ENCODE measurements around the gene GDPD4. TPM values are rescaled to one million over a fixed set of nuclear protein-coding genes. Genes with fewer than 3 reads are reported as not detected.

GDPD4 gene
- total RNA-seq, 2 donors from 2014 or later: not detected

- peak overlapping the region; percentile 90 for H3K27ac Mint-ChIP-seq
- H3K4me1 ChIP-seq (ENCODE audit: control insufficient read depth, insufficient read depth, low read length): peaks cover 3% of the 10 kb centered on the region
- H3K27me3 Mint-ChIP-seq (ENCODE audit: insufficient read depth): peaks cover 2% of the 10 kb centered on the region
- H3K4me1 Mint-ChIP-seq: peaks cover 4% of the 10 kb centered on the region
- no peak overlapping the region for H3K27ac ChIP-seq (ENCODE audit: low read depth, low read length)
- no peak for TF ChIP-seq CTCF (conservative IDR thresholded peaks at IDR 0.05)
- no peak for DNase-seq
- WGBS, 2 experiments (ENCODE audit: insufficient coverage in 1 of 2, insufficient read length in 1 of 2): 83 to 94% methylated on average over 1 to 11 of the region's 11 CpGs
- H3K36me3 Mint-ChIP-seq (ENCODE audit: low read depth): no peaks in the 10 kb centered on the region
- no peak overlapping the region for H3K9ac ChIP-seq (ENCODE audit: extremely low read depth, low read length, poor library complexity, severe bottlenecking)
- H3K9me3 ChIP-seq (ENCODE audit: control insufficient read depth, low read length): no peaks in the 10 kb centered on the region
- peak overlapping the region; percentile 53 for H3K4me3 Mint-ChIP-seq
- no peak overlapping the region for H3K4me3 ChIP-seq (ENCODE audit: low read length)
- no peaks in the 10 kb centered on the region for H3K36me3 ChIP-seq (ENCODE audit: control insufficient read depth, insufficient read depth, low read length)
- H3K27me3 ChIP-seq (ENCODE audit: control insufficient read depth, insufficient read depth, low read length, poor library complexity, severe bottlenecking): no peaks in the 10 kb centered on the region
- no peaks in the 10 kb centered on the region for H3K9me3 Mint-ChIP-seq
Observed at GRCh38 chr11:77191429-77191822, 110.1 kb downstream of the GDPD4 start.

DNA sequence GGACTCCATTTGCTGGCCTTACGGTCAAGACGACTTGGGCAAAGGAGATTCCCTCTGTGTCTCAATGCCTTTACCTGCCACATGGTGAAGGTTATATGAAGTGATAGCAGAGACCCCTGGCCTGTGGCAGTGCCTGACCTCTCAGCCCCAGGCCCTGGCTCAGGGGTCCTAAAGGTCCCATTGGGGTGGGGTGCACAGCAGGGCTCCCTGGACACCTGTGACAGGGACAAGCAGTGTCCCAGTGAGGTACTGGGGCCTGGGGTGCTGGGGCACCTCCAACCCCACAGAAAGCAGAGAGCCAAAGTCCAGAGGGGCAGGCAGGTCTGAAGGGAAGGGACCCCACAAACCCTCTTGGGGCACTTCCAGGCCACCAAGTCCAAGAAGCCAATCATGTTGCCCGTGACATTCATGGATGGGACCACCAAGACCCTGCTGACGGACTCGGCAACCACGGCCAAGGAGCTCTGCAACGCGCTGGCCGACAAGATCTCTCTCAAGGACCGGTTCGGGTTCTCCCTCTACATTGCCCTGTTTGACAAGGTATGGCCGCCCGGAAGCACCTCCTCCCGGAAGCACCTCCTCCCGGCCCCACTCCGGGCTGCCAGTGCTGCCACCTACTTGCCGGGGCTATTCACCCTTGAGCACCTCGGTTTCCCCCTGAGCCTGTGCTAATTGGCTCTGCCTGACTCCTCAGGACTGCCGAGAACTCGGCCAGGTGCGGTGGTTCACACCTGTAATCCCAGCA lies 111.0 kb downstream of the GDPD4 start:
- H3K4me1 ChIP-seq (ENCODE audit: control insufficient read depth, insufficient read depth, low read length): peaks cover 3% of the 10 kb centered on the region
- no peaks in the 10 kb centered on the region for H3K27me3 ChIP-seq (ENCODE audit: control insufficient read depth, insufficient read depth, low read length, poor library complexity, severe bottlenecking)
- DNase-seq: no peak
- H3K27ac ChIP-seq (ENCODE audit: low read depth, low read length): no peak overlapping the region
- H3K4me3 Mint-ChIP-seq: no peak overlapping the region
- H3K27me3 Mint-ChIP-seq (ENCODE audit: insufficient read depth): peaks cover 2% of the 10 kb centered on the region
- H3K27ac Mint-ChIP-seq: no peak overlapping the region
- H3K36me3 Mint-ChIP-seq (ENCODE audit: low read depth): no peaks in the 10 kb centered on the region
- H3K4me3 ChIP-seq (ENCODE audit: low read length): no peak overlapping the region
- 94 to 98% methylated on average over 17 to 21 of the region's 21 CpGs for WGBS, 2 experiments (ENCODE audit: insufficient coverage in 1 of 2, insufficient read length in 1 of 2)
- H3K9ac ChIP-seq (ENCODE audit: extremely low read depth, low read length, poor library complexity, severe bottlenecking): no peak overlapping the region
- no peak for TF ChIP-seq CTCF (conservative IDR thresholded peaks at IDR 0.05)
- H3K9me3 Mint-ChIP-seq: no peaks in the 10 kb centered on the region
- H3K4me1 Mint-ChIP-seq: peaks cover 4% of the 10 kb centered on the region
- H3K36me3 ChIP-seq (ENCODE audit: control insufficient read depth, insufficient read depth, low read length): no peaks in the 10 kb centered on the region
- H3K9me3 ChIP-seq (ENCODE audit: control insufficient read depth, low read length): no peaks in the 10 kb centered on the region

- Histone ChIP-seq H3K27me3 (ENCODE audit: control insufficient read depth, insufficient read depth, low read length, poor library complexity, severe bottlenecking) (no peaks in the 10 kb centered on the region), H3K4me3 (ENCODE audit: low read length) (no peak overlapping the region), H3K4me1 (ENCODE audit: control insufficient read depth, insufficient read depth, low read length) (peaks cover 3% of the 10 kb centered on the region), H3K9me3 (ENCODE audit: control insufficient read depth, low read length) (no peaks in the 10 kb centered on the region), H3K36me3 (ENCODE audit: control insufficient read depth, insufficient read depth, low read length) (no peaks in the 10 kb centered on the region), H3K27ac (ENCODE audit: low read depth, low read length) (no peak overlapping the region), H3K9ac (ENCODE audit: extremely low read depth, low read length, poor library complexity, severe bottlenecking) (no peak overlapping the region)
- Mint-ChIP-seq H3K27ac (no peak overlapping the region), H3K36me3 (ENCODE audit: low read depth) (no peaks in the 10 kb centered on the region), H3K4me3 (no peak overlapping the region), H3K27me3 (ENCODE audit: insufficient read depth) (peaks cover 2% of the 10 kb centered on the region), H3K9me3 (no peaks in the 10 kb centered on the region), H3K4me1 (peaks cover 4% of the 10 kb centered on the region)
- no peak for TF ChIP-seq CTCF (conservative IDR thresholded peaks at IDR 0.05)
- WGBS, 2 experiments (ENCODE audit: insufficient coverage in 1 of 2, insufficient read length in 1 of 2): 89 to 93% methylated on average over 16 to 28 of the region's 28 CpGs
- DNase-seq: no peak
Observed at GRCh38 chr11:77189588-77190210, 111.8 kb downstream of the GDPD4 start.
